Measurements from ENCODE around the gene SOBP. TPM values are rescaled to one million over a fixed set of nuclear protein-coding genes. Genes with fewer than 3 reads are reported as not detected.

The SOBP gene
- polyA plus RNA-seq, 2 of the 4 experiments (the other 2 are of a cell fraction): 0.18 to 0.53 TPM

DNA sequence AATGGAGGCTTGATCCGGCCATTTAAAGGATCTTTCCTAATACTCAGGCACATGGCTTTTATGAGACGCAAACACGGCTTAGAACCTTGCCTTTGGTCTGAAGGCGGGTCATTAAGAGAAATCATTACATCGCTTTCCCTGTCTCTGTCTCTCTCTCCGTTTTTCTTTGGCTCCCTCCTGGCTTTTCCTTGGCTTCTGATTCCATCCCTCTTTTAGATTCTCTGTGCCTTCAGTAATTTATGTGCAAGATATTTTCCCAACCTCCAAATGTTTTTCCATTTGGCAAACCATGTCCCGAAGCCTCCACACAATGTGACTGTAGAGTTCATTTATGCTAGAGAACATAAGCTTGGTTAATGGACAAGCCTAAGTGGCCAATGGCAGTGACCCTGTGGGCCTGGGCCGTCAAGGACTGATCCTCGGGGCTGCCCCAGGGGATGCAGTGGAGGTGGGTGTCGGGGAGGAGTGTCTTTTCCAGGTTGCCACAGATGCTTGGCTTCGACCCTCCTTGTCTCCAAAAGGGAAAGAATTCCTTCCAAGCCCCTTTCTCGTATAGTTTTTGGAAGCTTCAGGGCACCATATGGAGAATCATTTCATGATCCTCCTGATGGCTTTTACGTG is 177.2 kb downstream of the SOBP start:
- no peak overlapping the region for H3K27ac ChIP-seq
- POLR2A ChIA-PET: no interaction called here
- H3K4me2 ChIP-seq: no peak overlapping the region
- CTCF ChIA-PET: interaction anchor here (0.7 to 1.2 kb wide), 3 partner anchors 10 to 181 kb away, joined by 3 read pairs; no protein-coding TSS in a partner anchor
- WGBS (ENCODE audit: missing lambda C conversion rate): 81% methylated on average over 10 of the region's 13 CpGs
- no peak overlapping the region for H3K4me3 ChIP-seq
- ATAC-seq: no peak
- FAIRE-seq: no peak
- DNase-seq (ENCODE audit: low read depth in 1 of 2, low spot score in 1 of 2): no peak
- H3K9me3 ChIP-seq: no peaks in the 10 kb centered on the region
- H3K4me1 ChIP-seq: no peaks in the 10 kb centered on the region
- no peak for TF ChIP-seq EHMT2 (IDR thresholded peaks at IDR 0.05; ENCODE audit: low read depth)
- no peak for TF ChIP-seq ESRRA (IDR thresholded peaks at IDR 0.05; ENCODE audit: borderline replicate concordance, low read length)
- TF ChIP-seq MYC (IDR thresholded peaks at IDR 0.05; ENCODE audit: borderline replicate concordance, low read length): no peak
- no peak for TF ChIP-seq CHD2 (IDR thresholded peaks at IDR 0.05; ENCODE audit: low read length, partially characterized antibody)
- no peak for TF ChIP-seq JUNB (IDR thresholded peaks at IDR 0.05)
- TF ChIP-seq, protein P1, sequence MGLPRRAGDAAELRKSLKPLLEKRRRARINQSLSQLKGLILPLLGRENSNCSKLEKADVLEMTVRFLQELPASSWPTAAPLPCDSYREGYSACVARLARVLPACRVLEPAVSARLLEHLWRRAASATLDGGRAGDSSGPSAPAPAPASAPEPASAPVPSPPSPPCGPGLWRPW (IDR thresholded peaks at IDR 0.05): no peak
- no peak for TF ChIP-seq JUN (IDR thresholded peaks at IDR 0.05)
- no peak for TF ChIP-seq HOXB13 (CRISPR knock-in tag; IDR thresholded peaks at IDR 0.05; ENCODE audit: low read depth)
- no peak for TF ChIP-seq RFX5 (IDR thresholded peaks at IDR 0.05)
- TF ChIP-seq CHD4 (IDR thresholded peaks at IDR 0.05; ENCODE audit: borderline replicate concordance): no peak
- TF ChIP-seq, protein P2, sequence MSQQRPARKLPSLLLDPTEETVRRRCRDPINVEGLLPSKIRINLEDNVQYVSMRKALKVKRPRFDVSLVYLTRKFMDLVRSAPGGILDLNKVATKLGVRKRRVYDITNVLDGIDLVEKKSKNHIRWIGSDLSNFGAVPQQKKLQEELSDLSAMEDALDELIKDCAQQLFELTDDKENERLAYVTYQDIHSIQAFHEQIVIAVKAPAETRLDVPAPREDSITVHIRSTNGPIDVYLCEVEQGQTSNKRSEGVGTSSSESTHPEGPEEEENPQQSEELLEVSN (IDR thresholded peaks at IDR 0.05; ENCODE audit: borderline replicate concordance, low read depth): no peak
- TF ChIP-seq, protein P3, sequence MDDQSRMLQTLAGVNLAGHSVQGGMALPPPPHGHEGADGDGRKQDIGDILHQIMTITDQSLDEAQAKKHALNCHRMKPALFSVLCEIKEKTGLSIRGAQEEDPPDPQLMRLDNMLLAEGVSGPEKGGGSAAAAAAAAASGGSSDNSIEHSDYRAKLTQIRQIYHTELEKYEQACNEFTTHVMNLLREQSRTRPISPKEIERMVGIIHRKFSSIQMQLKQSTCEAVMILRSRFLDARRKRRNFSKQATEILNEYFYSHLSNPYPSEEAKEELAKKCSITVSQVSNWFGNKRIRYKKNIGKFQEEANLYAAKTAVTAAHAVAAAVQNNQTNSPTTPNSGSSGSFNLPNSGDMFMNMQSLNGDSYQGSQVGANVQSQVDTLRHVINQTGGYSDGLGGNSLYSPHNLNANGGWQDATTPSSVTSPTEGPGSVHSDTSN (IDR thresholded peaks at IDR 0.05): no peak
- TF ChIP-seq, protein P4, sequence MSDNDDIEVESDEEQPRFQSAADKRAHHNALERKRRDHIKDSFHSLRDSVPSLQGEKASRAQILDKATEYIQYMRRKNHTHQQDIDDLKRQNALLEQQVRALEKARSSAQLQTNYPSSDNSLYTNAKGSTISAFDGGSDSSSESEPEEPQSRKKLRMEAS (IDR thresholded peaks at IDR 0.05): no peak
- TF ChIP-seq NFE2L2 (conservative IDR thresholded peaks at IDR 0.05; ENCODE audit: low read length): no peak
- TF ChIP-seq, protein P5, sequence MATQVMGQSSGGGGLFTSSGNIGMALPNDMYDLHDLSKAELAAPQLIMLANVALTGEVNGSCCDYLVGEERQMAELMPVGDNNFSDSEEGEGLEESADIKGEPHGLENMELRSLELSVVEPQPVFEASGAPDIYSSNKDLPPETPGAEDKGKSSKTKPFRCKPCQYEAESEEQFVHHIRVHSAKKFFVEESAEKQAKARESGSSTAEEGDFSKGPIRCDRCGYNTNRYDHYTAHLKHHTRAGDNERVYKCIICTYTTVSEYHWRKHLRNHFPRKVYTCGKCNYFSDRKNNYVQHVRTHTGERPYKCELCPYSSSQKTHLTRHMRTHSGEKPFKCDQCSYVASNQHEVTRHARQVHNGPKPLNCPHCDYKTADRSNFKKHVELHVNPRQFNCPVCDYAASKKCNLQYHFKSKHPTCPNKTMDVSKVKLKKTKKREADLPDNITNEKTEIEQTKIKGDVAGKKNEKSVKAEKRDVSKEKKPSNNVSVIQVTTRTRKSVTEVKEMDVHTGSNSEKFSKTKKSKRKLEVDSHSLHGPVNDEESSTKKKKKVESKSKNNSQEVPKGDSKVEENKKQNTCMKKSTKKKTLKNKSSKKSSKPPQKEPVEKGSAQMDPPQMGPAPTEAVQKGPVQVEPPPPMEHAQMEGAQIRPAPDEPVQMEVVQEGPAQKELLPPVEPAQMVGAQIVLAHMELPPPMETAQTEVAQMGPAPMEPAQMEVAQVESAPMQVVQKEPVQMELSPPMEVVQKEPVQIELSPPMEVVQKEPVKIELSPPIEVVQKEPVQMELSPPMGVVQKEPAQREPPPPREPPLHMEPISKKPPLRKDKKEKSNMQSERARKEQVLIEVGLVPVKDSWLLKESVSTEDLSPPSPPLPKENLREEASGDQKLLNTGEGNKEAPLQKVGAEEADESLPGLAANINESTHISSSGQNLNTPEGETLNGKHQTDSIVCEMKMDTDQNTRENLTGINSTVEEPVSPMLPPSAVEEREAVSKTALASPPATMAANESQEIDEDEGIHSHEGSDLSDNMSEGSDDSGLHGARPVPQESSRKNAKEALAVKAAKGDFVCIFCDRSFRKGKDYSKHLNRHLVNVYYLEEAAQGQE (IDR thresholded peaks at IDR 0.05): no peak
- no peak for TF ChIP-seq EHF (CRISPR knock-in tag; IDR thresholded peaks at IDR 0.05)
- no peak for TF ChIP-seq POLR2A (IDR thresholded peaks at IDR 0.05; ENCODE audit: low read length)
- no peak for TF ChIP-seq MAZ (IDR thresholded peaks at IDR 0.05; ENCODE audit: borderline replicate concordance, low read depth, low read length)

DNA sequence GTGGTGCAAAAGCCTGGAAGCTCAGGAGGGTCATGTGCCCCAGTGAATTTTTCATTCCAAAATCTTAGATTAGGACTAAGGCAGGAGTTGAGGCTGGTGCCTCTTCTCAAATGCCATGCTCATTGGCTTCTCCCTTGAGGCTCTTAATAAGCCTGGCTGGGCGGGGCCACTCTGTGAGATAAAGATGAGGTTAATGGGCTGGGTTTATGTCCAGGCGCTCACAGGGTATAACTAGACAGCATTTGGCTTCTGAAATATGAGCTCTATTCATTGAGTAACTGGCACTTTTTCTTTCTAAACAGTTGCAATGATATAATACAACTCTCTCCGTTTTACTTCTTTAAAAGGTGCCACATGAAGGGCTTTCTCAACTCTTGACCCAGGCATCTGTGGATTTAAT is 177.9 kb downstream of the SOBP start:
- TF ChIP-seq, protein P2 (IDR thresholded peaks at IDR 0.05; ENCODE audit: borderline replicate concordance, low read depth): no peak
- no peak for TF ChIP-seq GATA3 (IDR thresholded peaks at IDR 0.05; ENCODE audit: borderline replicate concordance)
- no peak for TF ChIP-seq HDAC2 (IDR thresholded peaks at IDR 0.05)
- TF ChIP-seq CBX2 (IDR thresholded peaks at IDR 0.05; ENCODE audit: borderline replicate concordance, low read depth): no peak
- TF ChIP-seq, protein P6, sequence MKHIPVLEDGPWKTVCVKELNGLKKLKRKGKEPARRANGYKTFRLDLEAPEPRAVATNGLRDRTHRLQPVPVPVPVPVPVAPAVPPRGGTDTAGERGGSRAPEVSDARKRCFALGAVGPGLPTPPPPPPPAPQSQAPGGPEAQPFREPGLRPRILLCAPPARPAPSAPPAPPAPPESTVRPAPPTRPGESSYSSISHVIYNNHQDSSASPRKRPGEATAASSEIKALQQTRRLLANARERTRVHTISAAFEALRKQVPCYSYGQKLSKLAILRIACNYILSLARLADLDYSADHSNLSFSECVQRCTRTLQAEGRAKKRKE (CRISPR knock-in tag; IDR thresholded peaks at IDR 0.05; ENCODE audit: low read depth): no peak
- TF ChIP-seq, protein P4 (IDR thresholded peaks at IDR 0.05): no peak
- TF ChIP-seq POLR2AphosphoS2 (conservative IDR thresholded peaks at IDR 0.05; ENCODE audit: low read length): no peak
- TF ChIP-seq, protein P7, sequence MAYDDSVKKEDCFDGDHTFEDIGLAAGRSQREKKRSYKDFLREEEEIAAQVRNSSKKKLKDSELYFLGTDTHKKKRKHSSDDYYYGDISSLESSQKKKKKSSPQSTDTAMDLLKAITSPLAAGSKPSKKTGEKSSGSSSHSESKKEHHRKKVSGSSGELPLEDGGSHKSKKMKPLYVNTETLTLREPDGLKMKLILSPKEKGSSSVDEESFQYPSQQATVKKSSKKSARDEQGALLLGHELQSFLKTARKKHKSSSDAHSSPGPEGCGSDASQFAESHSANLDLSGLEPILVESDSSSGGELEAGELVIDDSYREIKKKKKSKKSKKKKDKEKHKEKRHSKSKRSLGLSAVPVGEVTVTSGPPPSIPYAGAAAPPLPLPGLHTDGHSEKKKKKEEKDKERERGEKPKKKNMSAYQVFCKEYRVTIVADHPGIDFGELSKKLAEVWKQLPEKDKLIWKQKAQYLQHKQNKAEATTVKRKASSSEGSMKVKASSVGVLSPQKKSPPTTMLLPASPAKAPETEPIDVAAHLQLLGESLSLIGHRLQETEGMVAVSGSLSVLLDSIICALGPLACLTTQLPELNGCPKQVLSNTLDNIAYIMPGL (CRISPR knock-in tag; IDR thresholded peaks at IDR 0.05; ENCODE audit: borderline replicate concordance): no peak
- TF ChIP-seq, protein P1 (IDR thresholded peaks at IDR 0.05): no peak
- TF ChIP-seq NFE2L2 (conservative IDR thresholded peaks at IDR 0.05; ENCODE audit: low read length): no peak
- no peak for TF ChIP-seq PHF8 (IDR thresholded peaks at IDR 0.05; ENCODE audit: borderline replicate concordance, low read depth)
- no peak for TF ChIP-seq JUN (IDR thresholded peaks at IDR 0.05)
- H3K4me2 ChIP-seq: no peak overlapping the region
- 56% methylated on average over 3 of the region's 3 CpGs for WGBS (ENCODE audit: missing lambda C conversion rate)
- ChIA-PET POLR2A (no interaction called here), CTCF (interaction anchor here (0.7 to 1.2 kb wide), 3 partner anchors 10 to 180 kb away, joined by 3 read pairs; no protein-coding TSS in a partner anchor)
- H3K9me3 ChIP-seq: no peaks in the 10 kb centered on the region
- H3K4me3 ChIP-seq: no peak overlapping the region
- no peaks in the 10 kb centered on the region for H3K4me1 ChIP-seq
- H3K27ac ChIP-seq: no peak overlapping the region
- FAIRE-seq (no peak), ATAC-seq (no peak), DNase-seq (ENCODE audit: low read depth in 1 of 2, low spot score in 1 of 2) (no peak)

Data from A549 (cell line).